ENCODE data around the gene PLEKHG4.

PLEKHG4 gene

GRCh38 chr16:67336648-67337047 is 57.3 kb downstream of the PLEKHG4 start:
- DNase-seq (ENCODE audit: low read depth in 2 of 2): no peak

Measured in stimulated activated CD4-positive, alpha-beta T cell treated with anti-CD3 and anti-CD28 coated beads, Interleukin-1b, Interleukin-23, amount 100 ng/mL, for 1 hour (primary cell).